HT1080 (cell line): ENCODE measurements around the gene RBM4B. TPM values are rescaled to one million over a fixed set of nuclear protein-coding genes. Genes with fewer than 3 reads are reported as not detected.

ENCODE experiments used
- DNase-seq: peaks from one replicate; pipeline ENCODE4 v3.0.0-alpha.2; 2015; ENCODE audit warnings: low read depth
- small RNA-seq: library from RNA; depleted of rRNA; stranded (forward); fragments of <200 nt; gene quantifications from one replicate; pipeline ENCODE3, GENCODE V24; 2014
- total RNA-seq: library from RNA; depleted of rRNA; stranded (reverse); fragments of >200 nt; shearing (Covaris generic); gene quantifications from 2 replicates; pipeline ENCODE4 v1.2.3, GENCODE V29; 2014; rRNA removed

Gene RBM4B
- total RNA-seq, 1 experiment from 2014 or later = 13.9 TPM

DNA sequence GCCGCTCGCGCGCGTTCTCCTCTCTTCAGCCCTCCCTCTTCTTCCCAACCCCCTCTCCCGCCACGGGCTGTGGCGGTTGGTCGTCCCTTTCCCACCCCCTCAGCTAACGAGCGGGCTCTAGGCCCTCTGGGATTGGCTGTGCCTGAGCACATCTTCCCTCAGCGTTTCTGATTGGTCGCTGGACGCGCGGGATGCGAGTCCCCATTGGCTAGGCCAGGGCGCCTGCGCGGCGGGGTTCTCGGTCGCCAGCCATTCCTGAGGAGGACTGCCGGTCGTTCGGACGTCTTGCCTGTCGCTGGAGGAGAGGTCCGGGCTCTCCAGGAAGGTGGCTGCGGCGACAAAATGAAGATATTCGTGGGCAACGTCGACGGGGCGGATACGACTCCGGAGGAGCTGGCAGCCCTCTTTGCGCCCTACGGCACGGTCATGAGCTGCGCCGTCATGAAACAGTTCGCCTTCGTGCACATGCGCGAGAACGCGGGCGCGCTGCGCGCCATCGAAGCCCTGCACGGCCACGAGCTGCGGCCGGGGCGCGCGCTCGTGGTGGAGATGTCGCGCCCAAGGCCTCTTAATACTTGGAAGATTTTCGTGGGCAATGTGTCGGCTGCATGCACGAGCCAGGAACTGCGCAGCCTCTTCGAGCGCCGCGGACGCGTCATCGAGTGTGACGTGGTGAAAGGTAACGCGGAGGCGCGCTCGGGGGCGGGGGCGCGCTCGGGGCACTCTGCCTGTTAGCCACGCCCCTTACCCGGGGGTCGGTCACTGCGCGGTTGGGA is 61.1 kb downstream of the RBM4B start, which contains the start of gene RBM14:
TSS of gene RBM14 (plus strand) at position 252 of the 776 bp plus-strand sequence. CDS start at position 343, 91 bp downstream.
- peak; percentile 99 for DNase-seq

Small RNAs within 50 kb of the gene (small RNA-seq; reads per million reads assigned to genes)
- gene RN7SL12P (not detected), gene RNU4-39P (not detected)

Other genes with a start within 250 kb of the RBM4B start
- 84.2 and 120 TPM in 2 replicates for gene MRPL11, start 239.0 kb downstream of the RBM4B start, total RNA-seq
- 9.7 and 9.8 TPM in 2 replicates for gene PELI3, start 211.0 kb downstream of the RBM4B start, total RNA-seq
- gene DPP3, start 197.5 kb downstream of the RBM4B start, total RNA-seq = 65.2 and 83.9 TPM in 2 replicates
- 2.0 and 10.4 TPM in 2 replicates for gene BBS1, start 167.3 kb downstream of the RBM4B start, total RNA-seq
- gene ZDHHC24, start 131.8 kb downstream of the RBM4B start, total RNA-seq = 18.3 and 21.5 TPM in 2 replicates
- not detected in 2 replicates for gene ACTN3, start 131.0 kb downstream of the RBM4B start, total RNA-seq
- 7.2 and 8.2 TPM in 2 replicates for gene CTSF, start 109.3 kb downstream of the RBM4B start, total RNA-seq
- 0.03 TPM in 1 of 2 replicates, not detected in the other for gene CCDC87, start 84.8 kb downstream of the RBM4B start, total RNA-seq
- 12.6 and 13.2 TPM in 2 replicates for gene CCS, start 84.7 kb downstream of the RBM4B start, total RNA-seq
- 59.0 and 75.5 TPM in 2 replicates for gene RBM14, start 61.3 kb downstream of the RBM4B start, total RNA-seq
- gene RBM4, start 39.2 kb downstream of the RBM4B start, total RNA-seq = 93.9 and 99.1 TPM in 2 replicates
- 79.1 and 122 TPM in 2 replicates for gene SPTBN2, start 51.3 kb upstream of the RBM4B start, total RNA-seq
- gene RCE1, start 165.6 kb upstream of the RBM4B start, total RNA-seq = 36.3 and 41.9 TPM in 2 replicates
- 67.7 and 77.1 TPM in 2 replicates for gene LRFN4, start 179.2 kb upstream of the RBM4B start, total RNA-seq